Common myeloid progenitor, CD34-positive (primary cell): ENCODE data around the gene TEN1.

Source experiments
- CTCF ChIA-PET: fragments of 350-600 bp; sonication (Branson Sonifier 250); formaldehyde crosslinking; loops from one replicate; lab custom pipeline; 2021; ENCODE audit warnings: antibody characterized with exemption; lab: Charles Lee
- POLR2A ChIA-PET: fragments of 350-600 bp; sonication (Branson Sonifier 250); formaldehyde crosslinking; loops from one replicate; lab custom pipeline; 2021; ENCODE audit warnings: antibody characterized with exemption; lab: Charles Lee
- DNase-seq, 3 donors: peaks; one replicate each; pipeline versions ENCODE4 v3.0.0 to v3.0.0-alpha.2; 2013
- H3K27ac ChIP-seq, 2 experiments: 1 replicate in 1 of 2; 2 replicates in 1 of 2; pipeline ENCODE4 v1.7.0; 2013; ENCODE audit warnings: inconsistent platforms in 2 of 2, low read length in 2 of 2, mild to moderate bottlenecking in 2 of 2, low read depth in 1 of 2, moderate library complexity in 1 of 2; ENCODE audit not compliant: severe bottlenecking in 2 of 2, insufficient read depth in 1 of 2, poor library complexity in 1 of 2
- H3K27me3 ChIP-seq, 5 experiments: replicated peaks in 2 of 5; 1 replicate in 3 of 5; 2 replicates in 2 of 5; pipeline versions ENCODE4 v1.6.1 to v1.7.0; 2013; ENCODE audit warnings: low read length in 4 of 5, mild to moderate bottlenecking in 2 of 5, moderate library complexity in 2 of 5, inconsistent platforms in 1 of 5; ENCODE audit not compliant: insufficient read depth in 5 of 5, control insufficient read depth in 4 of 5
- H3K36me3 ChIP-seq, 4 experiments: 1 replicate in 2 of 4; 2 replicates in 2 of 4; pipeline versions ENCODE4 v1.6.1 to v1.7.0; 2013; ENCODE audit warnings: low read length in 3 of 4, control low read depth in 1 of 4, mild to moderate bottlenecking in 1 of 4; ENCODE audit not compliant: control insufficient read depth in 4 of 4, insufficient read depth in 4 of 4
- H3K4me1 ChIP-seq, 4 experiments: 1 replicate in 3 of 4; 2 replicates in 1 of 4; pipeline versions ENCODE4 v1.6.1 to v1.7.1; 2013; ENCODE audit warnings: low read length in 3 of 4, mild to moderate bottlenecking in 3 of 4, control low read depth in 1 of 4, inconsistent platforms in 1 of 4, moderate library complexity in 1 of 4; ENCODE audit not compliant: control insufficient read depth in 4 of 4, insufficient read depth in 4 of 4; ENCODE audit errors: control extremely low read depth in 1 of 4
- H3K4me3 ChIP-seq, 7 experiments: 1 replicate in 4 of 7; 2 replicates in 3 of 7; pipeline versions ENCODE4 v1.5.1 to v1.7.0; 2013; ENCODE audit warnings: mild to moderate bottlenecking in 7 of 7, low read length in 6 of 7, moderate library complexity in 6 of 7, inconsistent platforms in 2 of 7, low read depth in 2 of 7, control low read depth in 1 of 7; ENCODE audit not compliant: insufficient read depth in 4 of 7, control insufficient read depth in 1 of 7; ENCODE audit errors: extremely low read depth in 1 of 7
- H3K9me3 ChIP-seq, 5 experiments: 1 replicate in 4 of 5; 2 replicates in 1 of 5; pipeline versions ENCODE4 v1.6.1 to v1.7.1; 2013; ENCODE audit warnings: low read length in 4 of 5, mild to moderate bottlenecking in 2 of 5, inconsistent platforms in 1 of 5, low read depth in 1 of 5, moderate library complexity in 1 of 5; ENCODE audit not compliant: control insufficient read depth in 4 of 5, insufficient read depth in 2 of 5; ENCODE audit errors: control extremely low read depth in 1 of 5
- WGBS: methylation state at CpG from one replicate; pipeline ENCODE4 v1.1.5; 2013; ENCODE audit not compliant: insufficient coverage; 5-methylcytosine and 5-hydroxymethylcytosine counted together

TEN1 gene

GRCh38 chr17:75941442-75941819 lies 37.6 kb upstream of the TEN1 start:
- Histone ChIP-seq H3K4me1 (peaks cover 0 to 13% (median 10%) of the 10 kb centered on the region in 4 experiments), H3K27me3 (no peaks in the 10 kb centered on the region), H3K4me3 (peak overlapping the region in 6 of 7 experiments; percentile 39 to 90 (median 80)), H3K27ac (peak overlapping the region in 1 of 2 experiments; percentile 85), H3K36me3 (peaks cover 3 to 15% (median 10%) of the 10 kb centered on the region in 4 experiments), H3K9me3 (no peaks in the 10 kb centered on the region)
- WGBS, result 73% methylated on average over 3 of the region's 6 CpGs
- POLR2A ChIA-PET, result no interaction called here
- CTCF ChIA-PET, result interaction anchor here (0.9 to 1.2 kb wide), 2 partner anchors 73 to 84 kb away, joined by 3 to 4 read pairs; no protein-coding TSS in a partner anchor
- no peak for DNase-seq

- Histone ChIP-seq H3K9me3 (no peaks in the 10 kb centered on the region), H3K36me3 (peaks cover 5 to 22% (median 14%) of the 10 kb centered on the region in 4 experiments), H3K4me3 (no peak overlapping the region), H3K27me3 (no peaks in the 10 kb centered on the region), H3K27ac (no peak overlapping the region), H3K4me1 (peaks cover 0 to 13% (median 10%) of the 10 kb centered on the region in 4 experiments)
- ChIA-PET CTCF (no interaction called here), POLR2A (no interaction called here)
- DNase-seq, result no peak
- 100% methylated on average over 1 of the region's 4 CpGs for WGBS
These were observed 36.6 kb upstream of the TEN1 start for GRCh38 chr17:75942473-75942872.

- POLR2A ChIA-PET, result interaction anchor here (0.8 kb wide), 1 partner anchor 22 kb away, joined by 3 read pairs; no protein-coding TSS in a partner anchor
- WGBS, result 100% methylated on average over 1 of the region's 1 CpG
These were observed 35.5 kb upstream of the TEN1 start for GRCh38 chr17:75943491-75943890.

DNA sequence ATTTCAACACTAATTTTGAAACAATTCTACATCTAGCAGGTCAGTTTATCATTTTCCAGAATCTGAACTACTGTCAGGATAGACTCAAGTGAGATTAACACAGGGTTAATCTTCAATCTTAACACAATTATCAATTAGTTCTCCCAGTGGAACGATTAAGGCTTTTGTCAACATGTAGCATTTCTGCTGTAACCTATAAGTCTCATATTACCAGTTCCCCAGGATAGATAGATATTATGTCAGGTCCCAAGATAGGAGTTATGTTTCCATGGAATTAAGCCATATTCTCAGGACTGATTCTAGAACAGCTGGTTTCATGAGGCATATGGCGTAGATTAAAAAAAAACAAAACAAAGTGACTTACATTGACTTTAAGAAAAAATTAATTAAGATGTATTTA lies 33.8 kb upstream of the TEN1 start:
- Histone ChIP-seq H3K9me3 (no peaks in the 10 kb centered on the region), H3K27ac (no peak overlapping the region), H3K36me3 (peaks cover 16 to 46% (median 31%) of the 10 kb centered on the region in 4 experiments), H3K4me1 (peaks cover 0 to 12% (median 9%) of the 10 kb centered on the region in 4 experiments), H3K27me3 (no peaks in the 10 kb centered on the region), H3K4me3 (no peak overlapping the region)
- ChIA-PET CTCF (interaction anchor here (0.8 kb wide), 1 partner anchor 120 kb away, joined by 3 read pairs; no protein-coding TSS in a partner anchor), POLR2A (no interaction called here)
- 50% methylated on average over 1 of the region's 2 CpGs for WGBS
- DNase-seq, result no peak

More at GRCh38 chr17:75943491-75943890, 35.5 kb upstream of the TEN1 start:
- peaks cover 0 to 13% (median 10%) of the 10 kb centered on the region in 4 experiments for H3K4me1 ChIP-seq
- no peak overlapping the region for H3K4me3 ChIP-seq
- CTCF ChIA-PET, result interaction anchor here (1.0 kb wide), 1 partner anchor 10 kb away, joined by 3 read pairs; no protein-coding TSS in a partner anchor
- H3K36me3 ChIP-seq, result peaks cover 8 to 31% (median 19%) of the 10 kb centered on the region in 4 experiments
- DNase-seq, result no peak
- H3K27ac ChIP-seq, result no peak overlapping the region
- H3K27me3 ChIP-seq, result no peaks in the 10 kb centered on the region
- H3K9me3 ChIP-seq, result no peaks in the 10 kb centered on the region

DNA sequence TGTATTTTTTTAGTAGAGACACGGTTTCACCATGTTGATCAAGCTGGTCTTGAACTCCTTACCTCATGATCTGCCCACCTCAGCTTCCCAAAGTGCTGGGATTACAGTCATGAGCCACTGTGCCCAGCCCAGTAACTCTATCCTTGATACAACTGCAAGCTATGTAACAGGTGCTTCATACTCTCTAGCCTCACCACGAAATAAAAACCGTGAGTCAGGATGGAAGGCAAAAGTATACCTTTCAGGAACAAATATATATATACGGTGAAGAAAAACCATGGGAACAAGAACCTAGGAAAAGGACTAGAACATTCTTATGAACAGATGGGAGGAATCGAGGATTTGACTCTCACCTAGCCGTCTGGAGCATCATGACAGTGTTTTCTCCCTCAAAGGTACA lies 28.6 kb upstream of the TEN1 start:
- DNase-seq, result no peak
- H3K27me3 ChIP-seq, result no peaks in the 10 kb centered on the region
- H3K4me3 ChIP-seq, result no peak overlapping the region
- peaks cover 29 to 77% (median 50%) of the 10 kb centered on the region in 4 experiments for H3K36me3 ChIP-seq
- no peaks in the 10 kb centered on the region for H3K9me3 ChIP-seq
- ChIA-PET POLR2A (no interaction called here), CTCF (interaction anchor here (0.9 to 1.4 kb wide), 2 partner anchors 9 to 55 kb away, joined by 3 to 4 read pairs; no protein-coding TSS in a partner anchor)
- H3K27ac ChIP-seq, result no peak overlapping the region
- WGBS, result 100% methylated on average over 5 of the region's 6 CpGs
- H3K4me1 ChIP-seq, result peaks cover 0 to 5% (median 2%) of the 10 kb centered on the region in 4 experiments

GRCh38 chr17:75950855-75951554 lies 28.0 kb upstream of the TEN1 start:
- 83% methylated on average over 5 of the region's 8 CpGs for WGBS
- Histone ChIP-seq H3K4me1 (peaks cover 0 to 5% (median 2%) of the 10 kb centered on the region in 4 experiments), H3K27me3 (no peaks in the 10 kb centered on the region), H3K9me3 (no peaks in the 10 kb centered on the region), H3K4me3 (no peak overlapping the region), H3K27ac (peak overlapping the region in 1 of 2 experiments; percentile 16), H3K36me3 (peaks cover 32 to 76% (median 52%) of the 10 kb centered on the region in 4 experiments)
- ChIA-PET POLR2A (interaction anchor here (0.6 kb wide), 1 partner anchor 41 kb away, joined by 3 read pairs; no protein-coding TSS in a partner anchor), CTCF (interaction anchor here (1.4 kb wide), 1 partner anchor 9 kb away, joined by 4 read pairs; no protein-coding TSS in a partner anchor)
- DNase-seq, result peak in 2 of 3 donors; percentile 16 to 26
